Astrocyte (in vitro differentiated cells and primary cell): Measurements from ENCODE around the gene GGNBP2. TPM values are rescaled to one million over a fixed set of nuclear protein-coding genes. Genes with fewer than 3 reads are reported as not detected.
A peak's percentile ranks its signal among the peaks of the same experiment; 100 is the strongest.

ENCODE experiments used
- DNase-seq: peaks from one replicate; pipeline ENCODE4 v3.0.0-alpha.2; 2010; ENCODE audit warnings: low read depth
- FAIRE-seq: peaks from 2 replicates; lab custom pipeline; 2011; peaks lifted over from hg19 to GRCh38; lab: Jason Lieb, UNC
- H2AFZ ChIP-seq: 2 replicates; pipeline ENCODE4 v1.6.0; 2012; ENCODE audit warnings: low read depth, low read length, inconsistent platforms
- H3K27ac ChIP-seq: 2 replicates; pipeline ENCODE4 v1.5.1; 2011; ENCODE audit warnings: low read depth, low read length, inconsistent platforms
- H3K27me3 ChIP-seq: 2 replicates; pipeline ENCODE4 v1.6.0; 2011; ENCODE audit warnings: low read length, inconsistent platforms; ENCODE audit not compliant: insufficient read depth
- H3K36me3 ChIP-seq: 2 replicates; pipeline ENCODE4 v1.5.1; 2011; ENCODE audit warnings: low read length, inconsistent platforms; ENCODE audit not compliant: insufficient read depth
- H3K4me1 ChIP-seq: 2 replicates; pipeline ENCODE4 v1.5.1; 2011; ENCODE audit warnings: low read length, inconsistent platforms; ENCODE audit not compliant: insufficient read depth
- H3K4me2 ChIP-seq: 2 replicates; pipeline ENCODE4 v1.6.0; 2012; ENCODE audit warnings: low read length, inconsistent platforms
- H3K4me3 ChIP-seq: 2 replicates; pipeline ENCODE4 v1.5.1; 2011; ENCODE audit warnings: low read depth, mild to moderate bottlenecking, low read length, inconsistent platforms; ENCODE audit not compliant: insufficient read depth
- H3K79me2 ChIP-seq: 2 replicates; pipeline ENCODE4 v1.6.0; 2012; ENCODE audit warnings: mild to moderate bottlenecking, low read length, inconsistent platforms; ENCODE audit not compliant: insufficient read depth
- H3K9ac ChIP-seq: 2 replicates; pipeline ENCODE4 v1.6.0; 2012; ENCODE audit warnings: mild to moderate bottlenecking, low read length, inconsistent platforms
- H3K9me3 ChIP-seq: 2 replicates; pipeline ENCODE4 v1.5.1; 2012; ENCODE audit warnings: low read depth, mild to moderate bottlenecking, low read length, inconsistent platforms; ENCODE audit not compliant: insufficient read depth
- H4K20me1 ChIP-seq: 2 replicates; pipeline ENCODE4 v1.6.0; 2012; ENCODE audit warnings: low read length, inconsistent platforms; ENCODE audit not compliant: insufficient read depth
- H3K27ac Mint-ChIP-seq: one replicate; pipeline ENCODE4 v1.8.0; 2021; ENCODE audit warnings: mild to moderate bottlenecking, mixed read lengths; ENCODE audit not compliant: unreplicated experiment
- H3K27me3 Mint-ChIP-seq: one replicate; pipeline ENCODE4 v1.8.0; 2021; ENCODE audit warnings: low read depth, mixed read lengths; ENCODE audit not compliant: unreplicated experiment
- H3K36me3 Mint-ChIP-seq: one replicate; pipeline ENCODE4 v1.8.0; 2021; ENCODE audit warnings: low read depth, mixed read lengths; ENCODE audit not compliant: unreplicated experiment
- H3K4me1 Mint-ChIP-seq: one replicate; pipeline ENCODE4 v1.8.0; 2021; ENCODE audit warnings: low read depth, mixed read lengths; ENCODE audit not compliant: unreplicated experiment
- H3K4me3 Mint-ChIP-seq: one replicate; pipeline ENCODE4 v1.8.0; 2021; ENCODE audit warnings: mild to moderate bottlenecking, moderate library complexity, mixed read lengths; ENCODE audit not compliant: unreplicated experiment
- H3K9me3 Mint-ChIP-seq: one replicate; pipeline ENCODE4 v1.8.0; 2021; ENCODE audit warnings: mild to moderate bottlenecking, mixed read lengths; ENCODE audit not compliant: unreplicated experiment
- EZH2 ChIP-seq: IDR thresholded peaks from 2 replicates; pipeline ENCODE4 v1.6.1; 2012; ENCODE audit warnings: mild to moderate bottlenecking, low read length, inconsistent platforms; ENCODE audit not compliant: insufficient read depth
- total RNA-seq: library from RNA; stranded (reverse); gene quantifications from 2 replicates; pipeline ENCODE4 v1.2.1, GENCODE V29; 2021
- TF ChIP-seq, protein P1 (sequence below): IDR thresholded peaks from 2 replicates; pipeline ENCODE4 v1.5.1; 2011; ENCODE audit warnings: low read depth, mild to moderate bottlenecking, inconsistent platforms, low read length, moderate library complexity; ENCODE audit not compliant: insufficient read depth

GGNBP2 gene
- total RNA-seq, 1 donor from 2014 or later: 80.8 TPM

DNA sequence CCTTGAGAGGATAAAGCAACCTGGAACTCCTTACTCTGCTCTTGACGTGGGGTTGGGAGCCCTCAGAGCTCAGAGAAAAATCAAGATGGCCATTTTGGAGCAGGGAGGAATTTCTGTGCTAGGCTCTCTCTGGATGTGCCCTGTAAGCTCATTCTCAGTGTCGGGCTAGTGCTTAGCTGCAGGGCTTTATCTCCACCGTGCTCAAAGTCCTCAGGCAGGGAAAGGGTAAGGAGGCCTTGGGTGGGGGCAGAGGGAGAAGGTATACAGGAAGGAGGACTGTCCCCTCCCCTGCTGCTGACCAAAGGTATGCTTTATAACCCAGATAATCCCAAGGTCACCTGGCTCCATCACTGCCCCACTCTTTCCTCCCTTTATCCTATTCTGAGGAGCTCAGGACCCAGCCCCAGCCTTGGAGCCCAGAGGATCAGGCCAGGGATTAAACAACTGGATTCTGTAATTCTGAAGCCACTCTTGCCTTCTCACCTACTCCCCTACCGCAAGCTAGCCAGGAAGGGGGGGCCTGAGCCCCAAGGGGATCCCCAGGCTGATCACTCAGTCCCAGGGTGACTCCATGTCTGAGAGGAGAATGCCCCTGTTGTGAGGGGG, 48.1 kb downstream of the GGNBP2 start:
- H3K4me1 Mint-ChIP-seq: peaks cover 14% of the 10 kb centered on the region
- Histone ChIP-seq H3K79me2 (peaks cover 20% of the 10 kb centered on the region), H2AFZ (no peak overlapping the region), H3K9me3 (no peaks in the 10 kb centered on the region), H3K27ac (no peak overlapping the region), H3K36me3 (peaks cover 14% of the 10 kb centered on the region), H4K20me1 (peaks cover 42% of the 10 kb centered on the region), H3K4me2 (peak overlapping the region; percentile 90), H3K4me1 (peaks cover 10% of the 10 kb centered on the region), H3K9ac (peak overlapping the region; percentile 82), H3K4me3 (peak overlapping the region; percentile 64), H3K27me3 (no peaks in the 10 kb centered on the region)
- H3K9me3 Mint-ChIP-seq: no peaks in the 10 kb centered on the region
- peak overlapping the region; percentile 80 for H3K27ac Mint-ChIP-seq
- H3K36me3 Mint-ChIP-seq: peaks cover 7% of the 10 kb centered on the region
- no peak for DNase-seq
- H3K4me3 Mint-ChIP-seq: peak overlapping the region; percentile 85
- no peaks in the 10 kb centered on the region for H3K27me3 Mint-ChIP-seq
- TF ChIP-seq, protein P1, sequence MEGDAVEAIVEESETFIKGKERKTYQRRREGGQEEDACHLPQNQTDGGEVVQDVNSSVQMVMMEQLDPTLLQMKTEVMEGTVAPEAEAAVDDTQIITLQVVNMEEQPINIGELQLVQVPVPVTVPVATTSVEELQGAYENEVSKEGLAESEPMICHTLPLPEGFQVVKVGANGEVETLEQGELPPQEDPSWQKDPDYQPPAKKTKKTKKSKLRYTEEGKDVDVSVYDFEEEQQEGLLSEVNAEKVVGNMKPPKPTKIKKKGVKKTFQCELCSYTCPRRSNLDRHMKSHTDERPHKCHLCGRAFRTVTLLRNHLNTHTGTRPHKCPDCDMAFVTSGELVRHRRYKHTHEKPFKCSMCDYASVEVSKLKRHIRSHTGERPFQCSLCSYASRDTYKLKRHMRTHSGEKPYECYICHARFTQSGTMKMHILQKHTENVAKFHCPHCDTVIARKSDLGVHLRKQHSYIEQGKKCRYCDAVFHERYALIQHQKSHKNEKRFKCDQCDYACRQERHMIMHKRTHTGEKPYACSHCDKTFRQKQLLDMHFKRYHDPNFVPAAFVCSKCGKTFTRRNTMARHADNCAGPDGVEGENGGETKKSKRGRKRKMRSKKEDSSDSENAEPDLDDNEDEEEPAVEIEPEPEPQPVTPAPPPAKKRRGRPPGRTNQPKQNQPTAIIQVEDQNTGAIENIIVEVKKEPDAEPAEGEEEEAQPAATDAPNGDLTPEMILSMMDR: no peak
- TF ChIP-seq EZH2: no peak
- no peak for FAIRE-seq

DNA sequence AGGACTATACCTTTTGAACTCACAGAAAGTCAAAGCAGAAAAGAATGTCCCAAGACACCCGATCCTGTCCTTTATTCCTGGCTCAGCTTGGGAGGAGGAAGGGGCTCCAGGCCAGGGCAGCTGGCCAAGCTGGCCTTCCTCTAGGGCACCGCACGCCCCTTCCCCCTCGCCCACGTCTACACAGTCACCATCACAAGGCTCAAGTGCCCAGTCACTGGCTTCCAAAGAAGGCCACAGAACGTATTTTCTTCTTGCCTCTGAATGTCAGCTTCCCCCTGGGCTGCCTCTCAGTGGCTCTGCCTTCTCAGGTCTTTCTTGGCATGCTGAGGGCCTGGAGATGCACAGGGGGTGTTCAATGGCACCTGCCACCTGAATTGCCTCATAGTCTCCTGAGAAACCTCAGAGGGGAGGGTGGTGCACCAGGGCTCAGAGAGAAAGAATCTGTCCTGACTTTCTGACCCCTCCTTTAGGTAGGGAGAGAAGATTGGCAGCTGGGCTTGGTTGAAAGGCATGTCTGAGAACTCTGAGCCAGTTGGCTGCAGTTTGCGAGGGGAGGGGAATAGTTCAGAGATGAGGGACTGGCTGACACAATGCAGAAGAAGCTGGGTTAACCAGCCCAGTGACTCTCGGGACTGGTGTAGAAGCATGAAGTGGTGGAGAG, 49.1 kb downstream of the GGNBP2 start:
- TF ChIP-seq EZH2: no peak
- TF ChIP-seq, protein P1: no peak
- DNase-seq: no peak
- H3K4me1 ChIP-seq: peaks cover 10% of the 10 kb centered on the region
- H3K79me2 ChIP-seq: peaks cover 20% of the 10 kb centered on the region
- H3K4me2 ChIP-seq: no peak overlapping the region
- H3K9me3 ChIP-seq: no peaks in the 10 kb centered on the region
- H3K36me3 ChIP-seq: peaks cover 14% of the 10 kb centered on the region
- Mint-ChIP-seq H3K9me3 (no peaks in the 10 kb centered on the region), H3K27me3 (no peaks in the 10 kb centered on the region), H3K36me3 (peaks cover 7% of the 10 kb centered on the region), H3K4me1 (peaks cover 14% of the 10 kb centered on the region), H3K27ac (no peak overlapping the region), H3K4me3 (peak overlapping the region; percentile 85)
- no peak overlapping the region for H3K27ac ChIP-seq
- no peak overlapping the region for H3K4me3 ChIP-seq
- no peak overlapping the region for H3K9ac ChIP-seq
- H2AFZ ChIP-seq: no peak overlapping the region
- FAIRE-seq: no peak
- H4K20me1 ChIP-seq: peaks cover 39% of the 10 kb centered on the region
- H3K27me3 ChIP-seq: no peaks in the 10 kb centered on the region
